Endothelial cell of umbilical vein (primary cell): ENCODE data around the gene AMMECR1L. TPM values are rescaled to one million over a fixed set of nuclear protein-coding genes. Genes with fewer than 3 reads are reported as not detected.

Source experiments
- BruUV-seq: library from RNA; stranded (reverse); fragments of 400-500 nt; replicated peaks from 2 replicates; lab custom pipeline; 2021; lab: Mats Ljungman, UMichigan
- CTCF ChIA-PET: fragments of 300-600, 350-600 bp; sonication (Branson Sonifier 250); formaldehyde crosslinking; loops from one replicate; lab custom pipeline; 2021; ENCODE audit warnings: antibody characterized with exemption, inconsistent platforms; lab: Charles Lee
- POLR2A ChIA-PET: fragments of 300-600, 350-600 bp; sonication (Branson Sonifier 250); formaldehyde crosslinking; loops from one replicate; lab custom pipeline; 2021; ENCODE audit warnings: antibody characterized with exemption, inconsistent platforms; lab: Charles Lee
- DNase-seq: peaks from one replicate; pipeline ENCODE4 v3.0.0-alpha.2; 2011; ENCODE audit warnings: low read depth, low spot score
- FAIRE-seq: peaks from 2 replicates; lab custom pipeline; 2011; peaks lifted over from hg19 to GRCh38; lab: Jason Lieb, UNC
- H2AFZ ChIP-seq: 2 replicates; pipeline ENCODE4 v1.6.0; 2012; ENCODE audit warnings: low read depth, low read length, control low read depth, inconsistent platforms
- H3K27ac ChIP-seq: 2 replicates; pipeline ENCODE4 v1.5.1; 2011; ENCODE audit warnings: low read depth, mild to moderate bottlenecking, control low read depth, low read length, moderate library complexity; ENCODE audit not compliant: insufficient read depth
- H3K27me3 ChIP-seq, 2 experiments: 2 replicates each; pipeline versions ENCODE4 v1.6.0 to v1.6.1; 2011; ENCODE audit warnings: low read length in 2 of 2, mixed read lengths in 1 of 2; ENCODE audit not compliant: control insufficient read depth in 2 of 2, insufficient read depth in 2 of 2
- H3K36me3 ChIP-seq, 2 experiments: 2 replicates in 1 of 2; 3 replicates in 1 of 2; pipeline ENCODE4 v1.5.1; 2011; ENCODE audit warnings: low read length in 2 of 2, mild to moderate bottlenecking in 1 of 2, moderate library complexity in 1 of 2; ENCODE audit not compliant: control insufficient read depth in 2 of 2, insufficient read depth in 2 of 2; ENCODE audit errors: extremely low read depth in 1 of 2
- H3K4me1 ChIP-seq: 3 replicates; pipeline ENCODE4 v1.5.1; 2011; ENCODE audit warnings: mild to moderate bottlenecking, low read length; ENCODE audit not compliant: control insufficient read depth, insufficient read depth; ENCODE audit errors: extremely low read depth
- H3K4me2 ChIP-seq: 2 replicates; pipeline ENCODE4 v1.6.1; 2011; ENCODE audit warnings: low read length, control low read depth, mixed read lengths; ENCODE audit not compliant: insufficient read depth
- H3K4me3 ChIP-seq, 3 experiments: fragments of 200-600 bp in 1 of 3; sonication (generic), shearing (Covaris generic) in 1 of 3; replicated peaks in 1 of 3; 2 replicates each; pipeline ENCODE4 v1.5.1; 2011 to 2016; ENCODE audit warnings: control low read depth in 3 of 3, low read length in 3 of 3, mild to moderate bottlenecking in 2 of 3, inconsistent platforms in 1 of 3, low read depth in 1 of 3, moderate library complexity in 1 of 3; ENCODE audit not compliant: insufficient read depth in 1 of 3
- H3K79me2 ChIP-seq: 2 replicates; pipeline ENCODE4 v1.6.0; 2012; ENCODE audit warnings: low read length, inconsistent platforms; ENCODE audit not compliant: control insufficient read depth, insufficient read depth
- H3K9ac ChIP-seq: replicated peaks from 2 replicates; pipeline ENCODE3; 2011; ENCODE audit warnings: low read length, control low read depth; ENCODE audit not compliant: insufficient read depth; ENCODE audit errors: extremely low read depth
- H3K9me1 ChIP-seq: replicated peaks from 3 replicates; pipeline ENCODE4 v1.6.0; 2011; ENCODE audit warnings: mild to moderate bottlenecking, low read length; ENCODE audit not compliant: control insufficient read depth, insufficient read depth; ENCODE audit errors: extremely low read depth
- H3K9me3 ChIP-seq: replicated peaks from 2 replicates; pipeline ENCODE4 v1.5.1; 2012; ENCODE audit warnings: low read length, inconsistent platforms; ENCODE audit not compliant: control insufficient read depth, insufficient read depth
- H4K20me1 ChIP-seq: replicated peaks from 2 replicates; pipeline ENCODE3; 2011; ENCODE audit warnings: mild to moderate bottlenecking, low read length; ENCODE audit not compliant: control insufficient read depth, insufficient read depth; ENCODE audit errors: extremely low read depth
- EZH2 ChIP-seq: IDR thresholded peaks from 2 replicates; pipeline ENCODE4 v1.6.1; 2012; ENCODE audit warnings: borderline replicate concordance, low read depth, mild to moderate bottlenecking, moderate library complexity, low read length, inconsistent platforms; ENCODE audit not compliant: severe bottlenecking
- FOS ChIP-seq: IDR thresholded peaks from 2 replicates; pipeline ENCODE4 v1.6.1; 2011; ENCODE audit warnings: mild to moderate bottlenecking, low read length, moderate library complexity, borderline replicate concordance; ENCODE audit not compliant: insufficient read depth
- GATA2 ChIP-seq: IDR thresholded peaks from 2 replicates; pipeline ENCODE4 v1.7.0; 2011; ENCODE audit warnings: low read depth, mild to moderate bottlenecking, moderate library complexity, mixed read lengths, low read length; ENCODE audit not compliant: insufficient read length, insufficient read depth
- JUN ChIP-seq: IDR thresholded peaks from 2 replicates; pipeline ENCODE4 v1.6.1; 2011; ENCODE audit warnings: borderline replicate concordance, low read depth; ENCODE audit not compliant: insufficient read length, insufficient read depth
- MYC ChIP-seq: IDR thresholded peaks from one replicate; pipeline ENCODE4 v1.6.1; 2011; ENCODE audit warnings: mild to moderate bottlenecking, low read depth, low read length
- POLR2A ChIP-seq: IDR thresholded peaks from 2 replicates; pipeline ENCODE4 v1.6.1; 2012; ENCODE audit warnings: low read depth, mild to moderate bottlenecking, control low read depth, low read length
- POLR2AphosphoS5 ChIP-seq: IDR thresholded peaks from 2 replicates; pipeline ENCODE4 v1.6.1; 2012; ENCODE audit warnings: low read depth, mild to moderate bottlenecking, control low read depth, low read length, moderate library complexity; ENCODE audit not compliant: insufficient read depth
- dilution Hi-C: fragments of 300-500 bp; cut with MboI; formaldehyde crosslinking; loops from one replicate; pipeline ENCODE4 v1.15.0; 2019; ENCODE audit warnings: low sequenced_read_pairs; ENCODE audit not compliant: extremely low pct_ligation_motif_present
- intact Hi-C: fragments of 100-400 bp; cut with micrococcal nuclease; formaldehyde crosslinking; loops from one replicate; pipeline ENCODE4 v1.10.0; 2022
- polyA plus RNA-seq, 4 experiments: library from polyadenylated mRNA; depleted of rRNA in 3 of 4; stranded (reverse) in 3 of 4; unstranded in 1 of 4; fragments of >200 nt; gene quantifications; 2 replicates each; pipeline versions ENCODE4 v1.2.1 to v1.2.3, GENCODE V29; 2011 to 2012; ENCODE audit warnings: missing spikeins in 1 of 4
- total RNA-seq: library from RNA; stranded (reverse); gene quantifications from 2 replicates; pipeline ENCODE4 v1.2.3, GENCODE V29; 2021
- TF ChIP-seq, protein P1 (sequence below): IDR thresholded peaks from 2 replicates; pipeline ENCODE4 v1.6.1; 2011; ENCODE audit not compliant: insufficient read depth, insufficient read length
- TF ChIP-seq, protein P2 (sequence below), 2 donors: IDR thresholded peaks; 1 replicate in 1 of 2; 2 replicates in 1 of 2; pipeline ENCODE4 v1.5.1; 2011; ENCODE audit warnings: low read length in 2 of 2, mild to moderate bottlenecking in 2 of 2, moderate library complexity in 2 of 2, control low read depth in 1 of 2, inconsistent platforms in 1 of 2, low read depth in 1 of 2; ENCODE audit not compliant: insufficient read depth in 1 of 2; ENCODE audit errors: extremely low read depth in 1 of 2

AMMECR1L gene
- total and polyA plus RNA-seq, 2 donors (not counting 3 experiments of a cell fraction or from before 2014, with no cell fraction given): 14.8 to 20.7 TPM

DNA sequence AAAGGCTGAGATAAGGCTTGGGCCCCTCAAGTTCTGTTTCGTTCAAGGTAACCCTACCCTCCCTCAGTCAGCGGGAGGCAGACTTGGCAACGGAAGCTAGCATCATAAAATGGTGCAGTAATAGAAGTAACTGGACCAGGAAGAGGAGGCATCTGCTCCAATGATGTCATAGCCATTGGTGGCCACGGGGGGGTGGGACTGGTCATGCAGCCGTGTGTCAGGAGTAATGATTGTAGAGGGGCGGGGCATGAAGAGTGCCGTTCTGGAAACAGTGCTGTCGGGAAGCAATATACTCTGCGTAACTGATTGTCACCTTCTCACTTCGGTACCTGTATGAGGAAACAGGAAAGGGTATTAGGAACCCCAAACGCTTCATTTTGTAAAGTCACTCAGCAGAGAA lies 20.9 kb downstream of the AMMECR1L start:
- TF ChIP-seq FOS: no peak
- TF ChIP-seq, protein P1, sequence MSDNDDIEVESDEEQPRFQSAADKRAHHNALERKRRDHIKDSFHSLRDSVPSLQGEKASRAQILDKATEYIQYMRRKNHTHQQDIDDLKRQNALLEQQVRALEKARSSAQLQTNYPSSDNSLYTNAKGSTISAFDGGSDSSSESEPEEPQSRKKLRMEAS: no peak
- TF ChIP-seq GATA2: no peak
- no peak overlapping the region for H3K4me3 ChIP-seq
- H3K27ac ChIP-seq: no peak overlapping the region
- intact Hi-C loops (no loop called here), dilution Hi-C loops (no loop called here)
- no peaks in the 10 kb centered on the region for H3K27me3 ChIP-seq
- no peak overlapping the region for H3K4me2 ChIP-seq
- peaks cover 20 to 28% of the 10 kb centered on the region in 2 experiments for H3K36me3 ChIP-seq
- no peaks in the 10 kb centered on the region for H3K4me1 ChIP-seq
- DNase-seq (no peak), FAIRE-seq (no peak)
- ChIA-PET POLR2A (no interaction called here), CTCF (no interaction called here)
- no peaks in the 10 kb centered on the region for H3K9me3 ChIP-seq
- no peaks in the 10 kb centered on the region for H4K20me1 ChIP-seq
- no peaks in the 10 kb centered on the region for H3K9me1 ChIP-seq
- no TSS peak for BruUV-seq
- H2AFZ ChIP-seq: no peak overlapping the region
- H3K79me2 ChIP-seq: peaks cover 10% of the 10 kb centered on the region
- no peak overlapping the region for H3K9ac ChIP-seq

DNA sequence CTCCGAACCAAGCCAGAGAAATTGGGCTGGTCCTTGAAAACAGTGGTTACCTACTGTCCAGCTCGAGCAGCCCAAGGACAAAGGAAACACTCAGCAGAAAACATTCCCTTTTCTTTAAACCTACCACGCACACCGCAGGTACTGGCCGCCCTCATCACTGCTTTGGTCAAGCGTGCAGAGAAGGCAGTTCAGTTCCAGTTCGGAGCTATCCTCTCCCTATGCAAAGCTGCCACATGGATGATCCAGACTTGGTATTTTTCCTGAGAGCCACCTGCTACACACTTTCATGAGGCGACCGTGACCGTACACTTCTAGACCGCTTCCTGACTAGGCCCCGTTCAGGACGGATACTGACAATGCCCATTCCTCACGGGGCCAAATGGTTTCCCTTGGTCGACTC lies 23.5 kb downstream of the AMMECR1L start:
- H3K79me2 ChIP-seq: peaks cover 9% of the 10 kb centered on the region
- H3K4me1 ChIP-seq: peaks cover under 1% of the 10 kb centered on the region
- FAIRE-seq (no peak), DNase-seq (no peak)
- no peaks in the 10 kb centered on the region for H3K9me3 ChIP-seq
- intact Hi-C loops (no loop called here), dilution Hi-C loops (no loop called here)
- BruUV-seq: no TSS peak
- H3K9ac ChIP-seq: no peak overlapping the region
- H3K27ac ChIP-seq: no peak overlapping the region
- no peaks in the 10 kb centered on the region for H4K20me1 ChIP-seq
- no peaks in the 10 kb centered on the region for H3K27me3 ChIP-seq
- H3K4me2 ChIP-seq: no peak overlapping the region
- H2AFZ ChIP-seq: no peak overlapping the region
- no peaks in the 10 kb centered on the region for H3K9me1 ChIP-seq
- no peak overlapping the region for H3K4me3 ChIP-seq
- ChIA-PET CTCF (interaction anchor here (1.2 kb wide), 1 partner anchor 9 kb away, joined by 3 read pairs; no protein-coding TSS in a partner anchor), POLR2A (no interaction called here)
- H3K36me3 ChIP-seq: peaks cover 15 to 20% of the 10 kb centered on the region in 2 experiments
- TF ChIP-seq, protein P1: no peak
- TF ChIP-seq JUN (no peak), POLR2A (no peak), FOS (no peak), GATA2 (no peak), MYC (no peak), POLR2AphosphoS5 (no peak), EZH2 (no peak)
- TF ChIP-seq, protein P2, sequence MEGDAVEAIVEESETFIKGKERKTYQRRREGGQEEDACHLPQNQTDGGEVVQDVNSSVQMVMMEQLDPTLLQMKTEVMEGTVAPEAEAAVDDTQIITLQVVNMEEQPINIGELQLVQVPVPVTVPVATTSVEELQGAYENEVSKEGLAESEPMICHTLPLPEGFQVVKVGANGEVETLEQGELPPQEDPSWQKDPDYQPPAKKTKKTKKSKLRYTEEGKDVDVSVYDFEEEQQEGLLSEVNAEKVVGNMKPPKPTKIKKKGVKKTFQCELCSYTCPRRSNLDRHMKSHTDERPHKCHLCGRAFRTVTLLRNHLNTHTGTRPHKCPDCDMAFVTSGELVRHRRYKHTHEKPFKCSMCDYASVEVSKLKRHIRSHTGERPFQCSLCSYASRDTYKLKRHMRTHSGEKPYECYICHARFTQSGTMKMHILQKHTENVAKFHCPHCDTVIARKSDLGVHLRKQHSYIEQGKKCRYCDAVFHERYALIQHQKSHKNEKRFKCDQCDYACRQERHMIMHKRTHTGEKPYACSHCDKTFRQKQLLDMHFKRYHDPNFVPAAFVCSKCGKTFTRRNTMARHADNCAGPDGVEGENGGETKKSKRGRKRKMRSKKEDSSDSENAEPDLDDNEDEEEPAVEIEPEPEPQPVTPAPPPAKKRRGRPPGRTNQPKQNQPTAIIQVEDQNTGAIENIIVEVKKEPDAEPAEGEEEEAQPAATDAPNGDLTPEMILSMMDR (IDR thresholded peaks at IDR 0.05; ENCODE audit: extremely low read depth in 1 of 2, insufficient read depth in 1 of 2, low read depth in 1 of 2, low read length in 2 of 2): no peak
